K562 (cell line): ENCODE measurements around the gene RTP5. TPM values are rescaled to one million over a fixed set of nuclear protein-coding genes. Genes with fewer than 3 reads are reported as not detected.

Source experiments
- ATAC-seq: fragments of 200-7000 bp; cut with Tn5 transposase; 3 replicates; pipeline ENCODE4 v1.9.1; 2020; ENCODE audit warnings: moderate library complexity
- BruUV-seq: library from RNA; stranded (reverse); fragments of 400-500 nt; replicated peaks from 2 replicates; lab custom pipeline; 2021; lab: Mats Ljungman, UMichigan
- CTCF ChIA-PET: fragments of 300-600 bp; formaldehyde crosslinking; extraction: SDS; loops from one replicate; lab custom pipeline; 2021; ENCODE audit warnings: low intra/inter-chr PET ratio; lab: Yijun Ruan, JAX
- POLR2A ChIA-PET: fragments of 300-600, 350-650 bp; sonication (Branson Sonifier 250); formaldehyde crosslinking; extraction: SDS; loops from one replicate; lab custom pipeline; 2021; ENCODE audit warnings: antibody characterized with exemption, inconsistent platforms; lab: Yijun Ruan, JAX
- DNase-seq, 4 experiments: peaks; one replicate each; pipeline versions ENCODE4 v3.0.0 to v3.0.0-alpha.2; 2011 to 2018; ENCODE audit warnings: low spot score in 3 of 4, mixed read lengths in 3 of 4; ENCODE audit errors: extremely low read depth in 1 of 4
- FAIRE-seq: peaks from 2 replicates; lab custom pipeline; 2011; peaks lifted over from hg19 to GRCh38; lab: Jason Lieb, UNC
- H2AFZ ChIP-seq: 2 replicates; pipeline ENCODE4 v1.6.0; 2011; ENCODE audit warnings: low read depth, low read length, control low read depth, inconsistent platforms
- H3K27ac ChIP-seq: fragments of 200-600 bp; 3 replicates; pipeline ENCODE4 v1.8.0; 2011; ENCODE audit warnings: low read depth, mild to moderate bottlenecking, control low read depth, inconsistent platforms, low read length, moderate library complexity, mixed read lengths; ENCODE audit errors: extremely low read depth
- H3K27me3 ChIP-seq, 2 experiments: fragments of 300-600 bp in 1 of 2; 2 replicates in 1 of 2; 3 replicates in 1 of 2; pipeline versions ENCODE4 v1.6.0 to v1.8.0; 2011; ENCODE audit warnings: inconsistent platforms in 2 of 2, low read length in 2 of 2, mild to moderate bottlenecking in 1 of 2, mixed read lengths in 1 of 2, moderate library complexity in 1 of 2; ENCODE audit not compliant: control insufficient read depth in 2 of 2, insufficient read depth in 2 of 2
- H3K36me3 ChIP-seq: fragments of 300-600 bp; 3 replicates; pipeline ENCODE4 v1.8.0; 2011; ENCODE audit warnings: mild to moderate bottlenecking, low read length, inconsistent platforms; ENCODE audit not compliant: control insufficient read depth, insufficient read depth
- H3K4me1 ChIP-seq, 2 experiments: fragments of 200-600 bp in 1 of 2; replicated peaks in 1 of 2; 2 replicates in 1 of 2; 3 replicates in 1 of 2; pipeline versions ENCODE4 v1.5.1 to v1.8.0; 2011; ENCODE audit warnings: inconsistent platforms in 2 of 2, low read length in 2 of 2, mild to moderate bottlenecking in 1 of 2, mixed read lengths in 1 of 2, moderate library complexity in 1 of 2; ENCODE audit not compliant: control insufficient read depth in 2 of 2, insufficient read depth in 2 of 2
- H3K4me2 ChIP-seq: 2 replicates; pipeline ENCODE4 v1.6.1; 2011; ENCODE audit warnings: low read length, control low read depth, inconsistent platforms, mixed read lengths; ENCODE audit not compliant: insufficient read depth
- H3K4me3 ChIP-seq: fragments of 200-600 bp; sonication (generic), shearing (Covaris generic); 2 replicates; pipeline ENCODE4 v1.5.1; 2016; ENCODE audit warnings: control low read depth, inconsistent platforms
- H3K79me2 ChIP-seq: fragments of 200-600 bp; 3 replicates; pipeline ENCODE4 v1.8.0; 2011; ENCODE audit warnings: low read length, inconsistent platforms; ENCODE audit not compliant: control insufficient read depth, insufficient read depth
- H3K9ac ChIP-seq, 2 experiments: 2 replicates each; pipeline versions ENCODE4 v1.6.0 to v1.6.1; 2011; ENCODE audit warnings: low read depth in 2 of 2, low read length in 2 of 2, control low read depth in 1 of 2, inconsistent platforms in 1 of 2, mild to moderate bottlenecking in 1 of 2, mixed read lengths in 1 of 2; ENCODE audit not compliant: insufficient read depth in 1 of 2
- H3K9me1 ChIP-seq: one replicate; pipeline ENCODE4 v1.6.0; 2011; ENCODE audit warnings: inconsistent platforms, mild to moderate bottlenecking, low read length, moderate library complexity; ENCODE audit not compliant: control insufficient read depth, insufficient read depth
- H3K9me3 ChIP-seq: replicated peaks from 2 replicates; pipeline ENCODE4 v1.5.1; 2011; ENCODE audit warnings: low read depth, low read length, inconsistent platforms; ENCODE audit not compliant: control insufficient read depth, insufficient read depth
- H4K20me1 ChIP-seq: replicated peaks from 2 replicates; pipeline ENCODE4 v1.6.1; 2011; ENCODE audit warnings: low read length, inconsistent platforms, mixed read lengths; ENCODE audit not compliant: control insufficient read depth, insufficient read depth
- BCOR ChIP-seq: fragments of 450-650 bp; IDR thresholded peaks from 2 replicates; pipeline ENCODE4 v1.6.1; 2016
- CEBPB ChIP-seq: fragments of 450-650 bp; IDR thresholded peaks from 2 replicates; pipeline ENCODE4 v1.6.1; 2016; ENCODE audit warnings: missing genetic modification characterization, missing compliant biosample characterization
- CHD1 ChIP-seq: fragments of 200-600 bp; sonication (generic); IDR thresholded peaks from one replicate; pipeline ENCODE4 v1.6.1; 2012; ENCODE audit warnings: mild to moderate bottlenecking, moderate library complexity, low read length, inconsistent platforms
- CHD4 ChIP-seq: fragments of 200-600 bp; sonication (generic); IDR thresholded peaks from 3 replicates; pipeline ENCODE4 v1.6.1; 2012; ENCODE audit warnings: low read depth, mild to moderate bottlenecking, mixed read lengths, low read length, inconsistent platforms; ENCODE audit not compliant: insufficient read depth, insufficient replicate concordance, poor library complexity, severe bottlenecking
- CREBBP ChIP-seq: IDR thresholded peaks from one replicate; pipeline ENCODE4 v1.6.1; 2012; ENCODE audit warnings: low read depth, mild to moderate bottlenecking, control low read depth, inconsistent platforms, low read length
- RBM17 ChIP-seq: fragments of 200-400 bp; formaldehyde crosslinking; IDR thresholded peaks from 2 replicates; pipeline ENCODE4 v1.6.1; 2017; ENCODE audit warnings: low read depth, mild to moderate bottlenecking, low read length, borderline replicate concordance
- RNF2 ChIP-seq: sonication (generic); IDR thresholded peaks from 2 replicates; pipeline ENCODE4 v1.6.1; 2016
- SRF ChIP-seq, 2 experiments: fragments of 250-450, 450-650 bp in 1 of 2; sonication (Bioruptor Pico) in 1 of 2; sonication (generic) in 1 of 2; formaldehyde crosslinking; IDR thresholded peaks; 2 replicates each; pipeline versions ENCODE4 v1.5.0 to v1.5.1; 2020 to 2022; ENCODE audit warnings: mild to moderate bottlenecking in 1 of 2, missing genetic modification reagents in 1 of 2
- TEAD2 ChIP-seq: fragments of 450-650 bp; IDR thresholded peaks from 2 replicates; pipeline ENCODE4 v1.6.1; 2016; ENCODE audit warnings: missing genetic modification characterization, control low read depth, missing compliant biosample characterization
- ZBTB1 ChIP-seq: sonication (generic); formaldehyde crosslinking; IDR thresholded peaks from 2 replicates; pipeline ENCODE4 v1.8.1; 2023; ENCODE audit warnings: missing genetic modification reagents, low read depth, mild to moderate bottlenecking, borderline replicate concordance
- WGBS: fragments of 100-300 bp; shearing (Covaris generic); methylation state at CpG from one replicate; pipeline ENCODE4 v1.1.6; 2016; ENCODE audit warnings: low coverage, mixed read lengths; ENCODE audit not compliant: insufficient coverage; ENCODE audit errors: missing lambda C conversion rate; 5-methylcytosine and 5-hydroxymethylcytosine counted together
- in situ Hi-C: fragments of 300-500 bp; cut with MboI; formaldehyde crosslinking; loops from 4 replicates; pipeline ENCODE4 v1.15.0; 2018; ENCODE audit warnings: inconsistent platforms, mixed read lengths
- intact Hi-C: fragments of 100-400 bp; cut with micrococcal nuclease; formaldehyde crosslinking; loops from 2 replicates; pipeline ENCODE4 v1.14.2; 2022
- polyA plus RNA-seq, 8 experiments: library from polyadenylated mRNA; depleted of rRNA in 4 of 8; stranded (reverse) in 5 of 8; unstranded in 3 of 8; fragments of >200 nt; fragmentation: Nextera tagmentation in 2 of 8; fragmentation: Illumina TruSeq in 1 of 8; extraction: Ambion mirVana in 2 of 8; extraction: Trizol in 1 of 8; gene quantifications; 2 replicates each; pipeline versions ENCODE4 v1.2.1 to v1.2.3, GENCODE V29; 2011 to 2014; ENCODE audit warnings: inconsistent platforms in 1 of 8, missing spikeins in 1 of 8
- total RNA-seq, 7 experiments: library from RNA; depleted of rRNA in 6 of 7; stranded (reverse); fragments of >200 nt in 6 of 7; fragmentation: Illumina TruSeq in 2 of 7; extraction: Trizol in 2 of 7; gene quantifications; 2 replicates each; pipeline versions ENCODE4 v1.2.1 to v1.2.3, GENCODE V29; 2011 to 2021; ENCODE audit warnings: low replicate concordance in 1 of 7
- TF ChIP-seq, protein P1 (sequence below): sonication (generic); formaldehyde crosslinking; IDR thresholded peaks from 2 replicates; pipeline ENCODE4 v1.8.0; 2023; ENCODE audit warnings: missing genetic modification reagents, mild to moderate bottlenecking, borderline replicate concordance
- TF ChIP-seq, protein P2 (sequence below): fragments of 250-450 bp; sonication (Bioruptor Pico); IDR thresholded peaks from 2 replicates; pipeline ENCODE4 v1.6.1; 2021; ENCODE audit warnings: mild to moderate bottlenecking
- TF ChIP-seq, protein P3 (sequence below): fragments of 250-450 bp; sonication (Bioruptor Pico); IDR thresholded peaks from 2 replicates; pipeline ENCODE4 v1.4.0; 2020; ENCODE audit warnings: borderline replicate concordance
- TF ChIP-seq, protein P4 (sequence below): sonication (generic); formaldehyde crosslinking; IDR thresholded peaks from 2 replicates; pipeline ENCODE4 v1.8.0; 2022; ENCODE audit warnings: mild to moderate bottlenecking, missing genetic modification reagents

The RTP5 gene
- total and polyA plus RNA-seq, 9 of the 15 experiments (the other 6 are each of a cell fraction or from before 2014, with no cell fraction given) = not detected

DNA sequence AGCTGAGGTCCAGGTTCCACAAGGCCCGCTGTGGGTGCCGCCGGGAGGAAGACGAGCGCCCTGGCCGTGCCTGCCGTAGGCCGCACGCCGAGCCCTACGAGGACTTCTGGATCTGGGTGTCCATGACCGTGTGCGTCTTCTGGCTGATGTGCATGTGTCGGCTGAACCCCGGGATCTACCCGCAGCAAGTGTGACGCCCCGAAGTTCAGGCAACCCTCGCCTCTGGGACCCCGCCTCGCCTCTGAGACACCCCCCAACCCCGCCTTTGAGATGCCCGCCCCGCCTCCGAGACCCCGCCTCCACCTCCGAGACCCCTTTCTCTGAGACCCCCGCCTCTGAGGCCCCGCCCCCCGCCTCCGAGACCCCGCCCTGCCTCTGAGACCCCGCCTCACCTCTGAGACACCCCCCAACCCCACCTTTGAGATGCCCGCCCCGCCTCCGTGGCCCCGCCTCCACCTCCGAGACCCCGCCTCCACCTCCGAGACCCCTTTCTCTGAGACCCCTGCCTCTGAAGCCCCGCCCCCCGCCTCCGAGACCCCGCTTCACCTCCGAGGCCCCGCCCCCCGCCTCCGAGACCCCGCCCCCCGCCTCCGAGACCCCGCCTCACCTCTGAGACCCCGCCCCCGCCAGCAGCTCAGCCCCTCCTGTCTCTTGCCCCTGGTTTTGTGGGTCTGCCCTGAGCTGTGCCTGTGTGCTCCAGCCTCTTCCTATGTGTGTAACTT lies 3.7 kb downstream of the RTP5 start:
- ChIA-PET CTCF (no interaction called here), POLR2A (no interaction called here)
- DNase-seq (peak in 1 of 4 experiments; percentile 28), ATAC-seq (no peak), FAIRE-seq (no peak)
- Histone ChIP-seq H3K36me3 (no peaks in the 10 kb centered on the region), H3K9me1 (no peaks in the 10 kb centered on the region), H2AFZ (no peak overlapping the region), H3K4me3 (no peak overlapping the region), H3K9ac (no peak overlapping the region), H3K79me2 (no peaks in the 10 kb centered on the region), H3K4me1 (peaks cover 1 to 54% of the 10 kb centered on the region in 2 experiments; a peak in 2 of 5 replicates), H3K4me2 (no peak overlapping the region), H3K27ac (no peak overlapping the region), H4K20me1 (no peaks in the 10 kb centered on the region; the same call in 1 of the 2 replicates), H3K9me3 (no peaks in the 10 kb centered on the region), H3K27me3 (peaks cover under 1 to 27% of the 10 kb centered on the region in 2 experiments; a peak in 2 of 5 replicates)
- in situ Hi-C loops (no loop called here), intact Hi-C loops (no loop called here)
- BruUV-seq = no TSS peak
- WGBS = 64% methylated on average over 5 of the region's 54 CpGs
- no peak for TF ChIP-seq CREBBP
- TF ChIP-seq, protein P1, sequence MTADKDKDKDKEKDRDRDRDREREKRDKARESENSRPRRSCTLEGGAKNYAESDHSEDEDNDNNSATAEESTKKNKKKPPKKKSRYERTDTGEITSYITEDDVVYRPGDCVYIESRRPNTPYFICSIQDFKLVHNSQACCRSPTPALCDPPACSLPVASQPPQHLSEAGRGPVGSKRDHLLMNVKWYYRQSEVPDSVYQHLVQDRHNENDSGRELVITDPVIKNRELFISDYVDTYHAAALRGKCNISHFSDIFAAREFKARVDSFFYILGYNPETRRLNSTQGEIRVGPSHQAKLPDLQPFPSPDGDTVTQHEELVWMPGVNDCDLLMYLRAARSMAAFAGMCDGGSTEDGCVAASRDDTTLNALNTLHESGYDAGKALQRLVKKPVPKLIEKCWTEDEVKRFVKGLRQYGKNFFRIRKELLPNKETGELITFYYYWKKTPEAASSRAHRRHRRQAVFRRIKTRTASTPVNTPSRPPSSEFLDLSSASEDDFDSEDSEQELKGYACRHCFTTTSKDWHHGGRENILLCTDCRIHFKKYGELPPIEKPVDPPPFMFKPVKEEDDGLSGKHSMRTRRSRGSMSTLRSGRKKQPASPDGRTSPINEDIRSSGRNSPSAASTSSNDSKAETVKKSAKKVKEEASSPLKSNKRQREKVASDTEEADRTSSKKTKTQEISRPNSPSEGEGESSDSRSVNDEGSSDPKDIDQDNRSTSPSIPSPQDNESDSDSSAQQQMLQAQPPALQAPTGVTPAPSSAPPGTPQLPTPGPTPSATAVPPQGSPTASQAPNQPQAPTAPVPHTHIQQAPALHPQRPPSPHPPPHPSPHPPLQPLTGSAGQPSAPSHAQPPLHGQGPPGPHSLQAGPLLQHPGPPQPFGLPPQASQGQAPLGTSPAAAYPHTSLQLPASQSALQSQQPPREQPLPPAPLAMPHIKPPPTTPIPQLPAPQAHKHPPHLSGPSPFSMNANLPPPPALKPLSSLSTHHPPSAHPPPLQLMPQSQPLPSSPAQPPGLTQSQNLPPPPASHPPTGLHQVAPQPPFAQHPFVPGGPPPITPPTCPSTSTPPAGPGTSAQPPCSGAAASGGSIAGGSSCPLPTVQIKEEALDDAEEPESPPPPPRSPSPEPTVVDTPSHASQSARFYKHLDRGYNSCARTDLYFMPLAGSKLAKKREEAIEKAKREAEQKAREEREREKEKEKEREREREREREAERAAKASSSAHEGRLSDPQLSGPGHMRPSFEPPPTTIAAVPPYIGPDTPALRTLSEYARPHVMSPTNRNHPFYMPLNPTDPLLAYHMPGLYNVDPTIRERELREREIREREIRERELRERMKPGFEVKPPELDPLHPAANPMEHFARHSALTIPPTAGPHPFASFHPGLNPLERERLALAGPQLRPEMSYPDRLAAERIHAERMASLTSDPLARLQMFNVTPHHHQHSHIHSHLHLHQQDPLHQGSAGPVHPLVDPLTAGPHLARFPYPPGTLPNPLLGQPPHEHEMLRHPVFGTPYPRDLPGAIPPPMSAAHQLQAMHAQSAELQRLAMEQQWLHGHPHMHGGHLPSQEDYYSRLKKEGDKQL (CRISPR knock-in tag) = no peak
- TF ChIP-seq CHD4 = no peak
- no peak for TF ChIP-seq CEBPB (tag)
- TF ChIP-seq SRF (CRISPR knock-in tag; IDR thresholded peaks at IDR 0.05) = no peak
- TF ChIP-seq TEAD2 (tag) = no peak
- TF ChIP-seq RNF2 = no peak
- TF ChIP-seq RBM17 = no peak
- no peak for TF ChIP-seq CHD1
- TF ChIP-seq, protein P2, sequence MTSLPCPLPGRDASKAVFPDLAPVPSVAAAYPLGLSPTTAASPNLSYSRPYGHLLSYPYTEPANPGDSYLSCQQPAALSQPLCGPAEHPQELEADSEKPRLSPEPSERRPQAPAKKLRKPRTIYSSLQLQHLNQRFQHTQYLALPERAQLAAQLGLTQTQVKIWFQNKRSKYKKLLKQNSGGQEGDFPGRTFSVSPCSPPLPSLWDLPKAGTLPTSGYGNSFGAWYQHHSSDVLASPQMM (CRISPR knock-in tag) = no peak
- TF ChIP-seq, protein P3, sequence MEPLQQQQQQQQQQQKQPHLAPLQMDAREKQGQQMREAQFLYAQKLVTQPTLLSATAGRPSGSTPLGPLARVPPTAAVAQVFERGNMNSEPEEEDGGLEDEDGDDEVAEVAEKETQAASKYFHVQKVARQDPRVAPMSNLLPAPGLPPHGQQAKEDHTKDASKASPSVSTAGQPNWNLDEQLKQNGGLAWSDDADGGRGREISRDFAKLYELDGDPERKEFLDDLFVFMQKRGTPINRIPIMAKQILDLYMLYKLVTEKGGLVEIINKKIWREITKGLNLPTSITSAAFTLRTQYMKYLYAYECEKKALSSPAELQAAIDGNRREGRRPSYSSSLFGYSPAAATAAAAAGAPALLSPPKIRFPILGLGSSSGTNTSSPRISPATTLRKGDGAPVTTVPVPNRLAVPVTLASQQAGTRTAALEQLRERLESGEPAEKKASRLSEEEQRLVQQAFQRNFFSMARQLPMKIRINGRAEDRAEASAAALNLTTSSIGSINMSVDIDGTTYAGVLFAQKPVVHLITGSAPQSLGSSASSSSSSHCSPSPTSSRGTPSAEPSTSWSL = no peak
- TF ChIP-seq, protein P4, sequence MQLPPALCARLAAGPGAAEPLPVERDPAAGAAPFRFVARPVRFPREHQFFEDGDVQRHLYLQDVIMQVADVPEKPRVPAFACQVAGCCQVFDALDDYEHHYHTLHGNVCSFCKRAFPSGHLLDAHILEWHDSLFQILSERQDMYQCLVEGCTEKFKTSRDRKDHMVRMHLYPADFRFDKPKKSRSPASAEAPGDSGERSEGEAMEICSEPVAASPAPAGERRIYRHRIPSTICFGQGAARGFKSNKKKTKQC (CRISPR knock-in tag) = no peak
- no peak for TF ChIP-seq ZBTB1
- no peak for TF ChIP-seq BCOR
